ENCODE results near the gene B4GALNT3. TPM values are rescaled to one million over a fixed set of nuclear protein-coding genes. Genes with fewer than 3 reads are reported as not detected.

B4GALNT3 gene
- total and polyA plus RNA-seq, 2 of the 13 experiments (the other 11 are each of a cell fraction or from before 2014, with no cell fraction given), result 3.2 to 4.4 TPM

DNA sequence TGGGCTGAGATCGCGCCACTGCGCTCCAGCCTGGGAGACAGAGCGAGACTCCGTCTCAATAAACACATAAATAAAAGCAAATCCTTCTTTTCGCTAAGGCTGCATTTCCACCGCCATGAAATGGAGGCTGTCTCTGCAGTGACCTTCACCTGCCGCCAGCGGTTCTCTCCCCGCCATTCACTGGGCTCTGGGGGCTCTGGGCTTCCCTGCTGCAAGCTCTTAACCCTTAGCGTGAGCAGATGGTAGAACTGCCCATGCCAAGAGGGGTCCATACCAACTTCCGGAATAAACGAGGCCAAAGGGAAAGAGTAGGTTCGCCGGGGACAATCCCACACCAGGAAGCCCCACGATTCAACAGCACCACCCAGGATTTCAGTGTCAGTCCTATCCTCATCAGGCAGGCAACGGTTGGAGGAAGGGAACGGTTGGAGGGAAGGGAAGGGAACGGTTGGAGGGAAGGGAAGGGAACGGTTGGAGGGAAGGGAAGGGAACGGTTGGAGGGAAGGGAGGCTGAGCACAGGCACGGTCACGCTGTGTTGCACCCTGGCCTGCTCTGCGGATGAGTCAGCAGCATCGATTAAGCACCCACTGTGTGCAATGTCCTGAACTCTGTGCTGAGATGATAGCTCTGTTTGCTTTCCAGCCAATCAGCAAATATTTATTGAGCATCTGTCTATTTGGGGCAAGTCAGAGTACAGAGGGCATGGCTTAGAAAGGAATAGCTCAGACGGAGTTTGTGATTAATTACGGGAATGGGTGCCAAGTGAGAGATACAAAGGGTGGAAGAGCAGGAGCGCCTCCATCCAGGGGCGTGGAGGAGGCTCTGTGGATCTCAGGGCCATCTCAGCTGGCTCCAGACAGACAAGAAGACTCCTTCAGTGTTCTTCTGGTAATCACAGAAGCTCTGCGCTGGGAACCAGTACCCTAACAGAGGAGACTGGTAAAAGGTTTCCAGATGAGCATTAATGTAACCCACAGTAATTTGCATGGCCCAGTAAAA is 125.6 kb downstream of the B4GALNT3 start (continued):
- TF ChIP-seq AKNA (CRISPR knock-in tag; IDR thresholded peaks at IDR 0.05; ENCODE audit: borderline replicate concordance) (no peak), ARHGAP35 (CRISPR knock-in tag; IDR thresholded peaks at IDR 0.05; ENCODE audit: borderline replicate concordance) (no peak), POLR2G (IDR thresholded peaks at IDR 0.05; ENCODE audit: low read depth, low read length) (no peak), ZNF543 (CRISPR knock-in tag; IDR thresholded peaks at IDR 0.05) (no peak), THYN1 (CRISPR knock-in tag; IDR thresholded peaks at IDR 0.05; ENCODE audit: borderline replicate concordance, low read depth) (no peak), ZNF784 (CRISPR knock-in tag; IDR thresholded peaks at IDR 0.05; ENCODE audit: borderline replicate concordance) (no peak), TCF7L2 (IDR thresholded peaks at IDR 0.05; ENCODE audit: low read depth, low read length) (no peak), GPN1 (CRISPR knock-in tag; IDR thresholded peaks at IDR 0.05; ENCODE audit: borderline replicate concordance) (no peak), MEIS1 (CRISPR knock-in tag; IDR thresholded peaks at IDR 0.05; ENCODE audit: borderline replicate concordance) (peak; percentile 89; the same call in 1 of the 2 replicates), JARID2 (CRISPR knock-in tag; IDR thresholded peaks at IDR 0.05; ENCODE audit: insufficient replicate concordance) (no peak), CENPX (CRISPR knock-in tag; IDR thresholded peaks at IDR 0.05) (no peak)
- TF ChIP-seq, protein P1, sequence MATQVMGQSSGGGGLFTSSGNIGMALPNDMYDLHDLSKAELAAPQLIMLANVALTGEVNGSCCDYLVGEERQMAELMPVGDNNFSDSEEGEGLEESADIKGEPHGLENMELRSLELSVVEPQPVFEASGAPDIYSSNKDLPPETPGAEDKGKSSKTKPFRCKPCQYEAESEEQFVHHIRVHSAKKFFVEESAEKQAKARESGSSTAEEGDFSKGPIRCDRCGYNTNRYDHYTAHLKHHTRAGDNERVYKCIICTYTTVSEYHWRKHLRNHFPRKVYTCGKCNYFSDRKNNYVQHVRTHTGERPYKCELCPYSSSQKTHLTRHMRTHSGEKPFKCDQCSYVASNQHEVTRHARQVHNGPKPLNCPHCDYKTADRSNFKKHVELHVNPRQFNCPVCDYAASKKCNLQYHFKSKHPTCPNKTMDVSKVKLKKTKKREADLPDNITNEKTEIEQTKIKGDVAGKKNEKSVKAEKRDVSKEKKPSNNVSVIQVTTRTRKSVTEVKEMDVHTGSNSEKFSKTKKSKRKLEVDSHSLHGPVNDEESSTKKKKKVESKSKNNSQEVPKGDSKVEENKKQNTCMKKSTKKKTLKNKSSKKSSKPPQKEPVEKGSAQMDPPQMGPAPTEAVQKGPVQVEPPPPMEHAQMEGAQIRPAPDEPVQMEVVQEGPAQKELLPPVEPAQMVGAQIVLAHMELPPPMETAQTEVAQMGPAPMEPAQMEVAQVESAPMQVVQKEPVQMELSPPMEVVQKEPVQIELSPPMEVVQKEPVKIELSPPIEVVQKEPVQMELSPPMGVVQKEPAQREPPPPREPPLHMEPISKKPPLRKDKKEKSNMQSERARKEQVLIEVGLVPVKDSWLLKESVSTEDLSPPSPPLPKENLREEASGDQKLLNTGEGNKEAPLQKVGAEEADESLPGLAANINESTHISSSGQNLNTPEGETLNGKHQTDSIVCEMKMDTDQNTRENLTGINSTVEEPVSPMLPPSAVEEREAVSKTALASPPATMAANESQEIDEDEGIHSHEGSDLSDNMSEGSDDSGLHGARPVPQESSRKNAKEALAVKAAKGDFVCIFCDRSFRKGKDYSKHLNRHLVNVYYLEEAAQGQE (IDR thresholded peaks at IDR 0.05; ENCODE audit: borderline replicate concordance in 1 of 2, low read depth in 1 of 2, low read length in 2 of 2), result no peak
